Activated CD4-positive, alpha-beta T cell treated with anti-CD3 and anti-CD28 coated beads, Interleukin-2, Interleukin-4, amounts not matched to agents 100 ng/mL and 50 ng/mL, durations not matched to agents 16 hours and 8 hours (primary cell): ENCODE data around the gene GFPT2.

Source experiments
- DNase-seq: peaks from one replicate; pipeline ENCODE4 v3.0.0-alpha.2; 2020; ENCODE audit warnings: low spot score

The GFPT2 gene

DNA sequence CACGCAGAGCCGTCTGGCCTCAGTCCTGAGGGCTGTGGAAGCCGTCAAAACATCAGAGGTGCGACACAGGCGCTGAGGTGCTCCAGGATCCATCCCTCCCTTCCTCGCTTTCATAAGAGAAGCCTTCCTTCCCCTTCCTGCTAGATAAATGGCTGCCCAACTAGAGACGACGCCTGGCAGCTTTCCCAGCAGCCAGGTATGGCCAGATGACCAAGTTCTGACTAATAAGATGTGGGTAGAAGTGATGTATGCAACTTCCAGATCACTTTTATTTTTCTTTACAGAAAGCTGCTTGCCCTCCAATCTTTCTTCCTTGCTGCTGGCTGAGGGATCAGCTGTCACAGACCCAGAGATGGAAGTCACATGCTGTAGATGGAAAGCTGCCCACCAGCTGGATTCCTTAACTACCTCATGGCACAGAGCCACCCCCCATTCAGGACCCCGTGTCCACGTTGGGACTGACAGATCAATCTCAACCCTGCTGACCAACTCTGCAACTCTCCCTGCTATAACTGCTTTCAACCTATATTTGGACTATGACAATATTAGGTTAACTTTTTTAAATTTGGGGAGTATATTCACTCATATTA lies 70.0 kb downstream of the GFPT2 start:
- no peak for DNase-seq

DNA sequence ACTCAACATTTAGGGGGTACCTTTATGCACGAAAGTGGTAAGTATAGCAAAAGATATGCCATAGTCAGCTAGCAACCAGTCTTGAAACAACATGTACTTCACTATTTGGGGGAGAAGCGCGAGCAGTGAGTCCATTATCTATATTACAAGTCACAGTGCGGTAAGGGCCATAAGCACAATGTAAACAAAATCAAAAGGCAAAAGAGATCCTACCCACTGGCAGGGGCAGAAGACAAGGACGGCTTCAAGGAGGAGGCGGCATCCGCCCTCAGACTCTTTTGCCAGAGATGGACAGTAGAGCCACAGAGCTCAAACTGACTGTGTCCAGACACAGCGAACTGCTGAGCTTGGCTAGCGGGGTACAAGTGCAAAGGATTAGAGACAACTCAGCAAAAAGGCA lies 70.9 kb downstream of the GFPT2 start:
- DNase-seq = no peak

DNA sequence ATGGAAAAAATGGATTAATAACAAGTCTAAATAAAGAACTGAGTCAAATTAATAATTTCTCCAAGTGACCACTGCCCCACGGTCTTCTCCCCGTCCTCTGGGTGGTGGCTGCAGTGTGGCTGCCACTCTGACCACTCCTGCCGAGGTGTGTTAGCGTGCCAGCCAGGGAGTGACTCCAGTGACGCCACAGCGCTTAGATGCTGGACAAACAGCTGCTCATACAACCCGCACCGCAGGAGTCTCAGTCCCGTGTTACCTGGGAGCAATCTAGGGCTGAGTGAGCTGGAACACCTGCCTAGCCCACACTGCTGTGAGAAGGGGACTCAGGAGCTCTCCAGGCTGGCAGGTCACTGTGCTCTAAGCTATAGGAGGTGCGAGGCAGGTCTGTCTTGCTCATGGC lies 71.4 kb downstream of the GFPT2 start:
- no peak for DNase-seq

DNA sequence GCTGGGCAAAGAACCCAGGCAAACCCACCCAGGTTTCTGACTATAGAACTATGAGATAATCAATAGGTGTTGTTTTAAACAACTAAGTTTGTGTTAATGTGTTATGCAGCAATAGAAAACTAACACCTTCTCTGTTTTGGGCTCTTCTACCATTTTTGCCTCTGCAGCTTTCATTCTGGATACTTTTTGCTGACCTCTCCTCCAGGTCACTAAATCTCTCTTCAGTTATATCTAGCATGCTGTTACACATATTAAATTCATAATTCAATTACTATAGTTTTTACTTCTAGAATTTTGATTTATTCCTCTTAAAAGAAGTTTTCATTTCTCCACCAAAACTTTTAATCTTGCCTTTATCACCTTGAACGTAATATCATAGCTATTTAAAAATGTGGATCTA lies 78.4 kb downstream of the GFPT2 start:
- no peak for DNase-seq

DNA sequence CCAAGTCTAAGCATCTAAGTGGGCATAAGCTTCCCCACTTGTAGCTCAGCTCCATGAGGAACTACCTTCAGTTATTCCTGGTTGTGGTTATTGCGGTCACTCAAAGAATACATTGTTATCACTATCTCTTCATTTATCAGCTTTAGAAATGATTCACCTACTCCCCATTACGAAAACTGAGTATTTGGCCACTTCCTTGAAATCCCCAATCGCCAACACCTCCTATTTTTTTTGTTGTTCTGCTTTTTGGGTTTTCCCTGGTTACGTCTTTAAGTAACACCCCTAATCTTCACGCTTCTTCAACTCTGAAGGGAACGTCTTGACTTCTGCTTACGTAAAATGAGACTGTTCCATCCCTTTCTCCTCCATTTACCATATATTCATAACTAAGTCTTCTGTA lies 81.9 kb downstream of the GFPT2 start:
- no peak for DNase-seq

DNA sequence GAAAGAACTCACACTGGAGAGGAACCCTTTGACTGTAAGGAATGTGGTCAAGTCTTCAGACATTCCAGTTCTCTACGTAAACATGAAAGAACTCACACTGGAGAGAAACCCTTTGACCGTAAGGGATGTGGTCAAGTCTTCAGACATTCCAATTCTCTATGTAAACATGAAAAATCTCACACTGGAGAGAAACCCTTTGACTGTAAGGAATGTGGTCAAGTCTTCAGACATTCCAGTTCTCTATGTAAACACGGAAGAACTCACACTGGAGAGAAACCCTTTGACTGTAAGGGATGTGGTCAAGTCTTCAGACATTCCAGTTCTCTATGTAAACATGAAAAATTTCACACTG lies 93.9 kb downstream of the GFPT2 start:
- DNase-seq = no peak

DNA sequence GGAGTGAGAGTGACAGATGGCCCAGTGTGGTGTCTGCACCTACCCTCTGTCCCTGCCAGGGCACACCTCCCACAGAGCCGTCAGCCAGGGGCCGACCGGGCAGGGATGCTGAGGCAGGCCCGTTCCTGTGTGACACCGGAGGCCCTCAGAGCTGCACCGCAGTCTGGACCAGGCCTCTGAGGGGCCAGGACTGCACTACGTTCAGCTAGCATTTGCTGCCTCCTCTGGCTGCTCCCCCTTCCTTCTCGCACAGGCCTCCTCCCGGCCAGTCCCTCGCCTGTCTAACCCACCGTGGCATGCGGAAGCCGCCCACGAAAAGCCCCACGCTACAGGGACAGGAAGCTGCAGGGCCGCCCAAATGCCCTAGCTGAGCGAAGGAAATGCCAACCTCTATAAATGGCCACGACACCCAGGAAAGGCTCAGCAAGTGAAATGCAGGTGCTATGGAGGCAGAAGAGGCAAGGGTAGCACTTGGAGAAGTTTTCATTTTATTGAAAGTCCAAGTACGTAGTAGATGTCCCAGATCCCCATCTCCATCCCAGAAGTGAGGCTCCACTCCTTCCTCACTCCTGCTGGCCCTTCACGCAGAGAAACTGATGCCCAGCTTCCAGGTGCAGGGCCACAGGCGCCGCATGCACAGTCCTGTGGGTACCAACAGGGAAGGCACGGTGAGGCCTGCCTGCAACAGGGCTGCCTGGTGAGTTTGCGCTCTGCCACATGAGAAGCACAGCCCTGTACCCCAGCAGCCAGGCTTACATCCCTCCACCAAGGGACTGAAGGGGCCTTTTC lies 99.9 kb downstream of the GFPT2 start:
- no peak for DNase-seq

DNA sequence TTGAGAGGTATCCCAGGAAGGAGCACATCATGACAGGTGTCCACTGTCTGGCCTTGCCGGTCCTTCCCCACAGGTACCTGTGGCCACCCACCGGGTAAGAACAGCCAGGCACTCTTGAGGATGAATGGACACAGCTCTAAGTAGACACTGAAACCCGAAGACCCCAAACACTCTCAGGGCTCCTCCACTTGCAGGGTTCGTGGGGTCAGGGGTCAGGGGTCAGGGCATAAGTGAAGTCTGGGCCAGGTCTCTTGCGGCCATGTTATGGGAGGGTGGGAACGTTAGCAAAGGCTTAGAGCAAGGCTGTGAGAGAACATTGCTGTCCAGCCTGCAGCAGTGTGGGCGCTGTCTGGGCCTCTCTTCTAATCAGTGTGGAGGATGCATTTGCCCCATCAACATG lies 101.2 kb downstream of the GFPT2 start:
- no peak for DNase-seq

DNA sequence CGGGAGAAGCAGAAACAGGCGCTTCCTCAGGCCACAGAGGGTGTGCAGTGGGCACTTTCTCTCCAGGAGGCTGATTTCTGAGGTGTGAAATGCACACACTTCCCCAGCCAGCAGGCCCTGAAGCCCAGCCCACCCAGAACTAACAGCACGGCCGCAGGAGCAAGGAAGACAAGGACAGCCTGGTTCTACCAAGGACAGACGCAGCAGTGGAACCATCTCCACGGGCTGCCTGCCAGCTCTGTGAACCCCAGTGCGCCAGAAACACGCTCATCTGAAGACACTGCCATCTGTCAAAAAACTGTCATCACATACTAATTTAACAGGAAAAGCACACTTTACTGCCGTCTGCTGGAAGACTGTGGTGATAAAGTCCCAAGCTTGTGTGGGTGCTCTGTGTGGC lies 102.0 kb downstream of the GFPT2 start:
- no peak for DNase-seq
